GM18873 (cell line): Measurements from ENCODE around the gene SKAP2.

Experiments used
- ATAC-seq: cut with Tn5 transposase; IDR thresholded peaks from one replicate; pipeline ENCODE4 v1.9.1; 2021; ENCODE audit warnings: mild to moderate bottlenecking, moderate library complexity, moderate number of reproducible peaks; ENCODE audit not compliant: unreplicated experiment, low FRiP score

The SKAP2 gene, protein sequence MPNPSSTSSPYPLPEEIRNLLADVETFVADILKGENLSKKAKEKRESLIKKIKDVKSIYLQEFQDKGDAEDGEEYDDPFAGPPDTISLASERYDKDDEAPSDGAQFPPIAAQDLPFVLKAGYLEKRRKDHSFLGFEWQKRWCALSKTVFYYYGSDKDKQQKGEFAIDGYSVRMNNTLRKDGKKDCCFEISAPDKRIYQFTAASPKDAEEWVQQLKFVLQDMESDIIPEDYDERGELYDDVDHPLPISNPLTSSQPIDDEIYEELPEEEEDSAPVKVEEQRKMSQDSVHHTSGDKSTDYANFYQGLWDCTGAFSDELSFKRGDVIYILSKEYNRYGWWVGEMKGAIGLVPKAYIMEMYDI

DNA sequence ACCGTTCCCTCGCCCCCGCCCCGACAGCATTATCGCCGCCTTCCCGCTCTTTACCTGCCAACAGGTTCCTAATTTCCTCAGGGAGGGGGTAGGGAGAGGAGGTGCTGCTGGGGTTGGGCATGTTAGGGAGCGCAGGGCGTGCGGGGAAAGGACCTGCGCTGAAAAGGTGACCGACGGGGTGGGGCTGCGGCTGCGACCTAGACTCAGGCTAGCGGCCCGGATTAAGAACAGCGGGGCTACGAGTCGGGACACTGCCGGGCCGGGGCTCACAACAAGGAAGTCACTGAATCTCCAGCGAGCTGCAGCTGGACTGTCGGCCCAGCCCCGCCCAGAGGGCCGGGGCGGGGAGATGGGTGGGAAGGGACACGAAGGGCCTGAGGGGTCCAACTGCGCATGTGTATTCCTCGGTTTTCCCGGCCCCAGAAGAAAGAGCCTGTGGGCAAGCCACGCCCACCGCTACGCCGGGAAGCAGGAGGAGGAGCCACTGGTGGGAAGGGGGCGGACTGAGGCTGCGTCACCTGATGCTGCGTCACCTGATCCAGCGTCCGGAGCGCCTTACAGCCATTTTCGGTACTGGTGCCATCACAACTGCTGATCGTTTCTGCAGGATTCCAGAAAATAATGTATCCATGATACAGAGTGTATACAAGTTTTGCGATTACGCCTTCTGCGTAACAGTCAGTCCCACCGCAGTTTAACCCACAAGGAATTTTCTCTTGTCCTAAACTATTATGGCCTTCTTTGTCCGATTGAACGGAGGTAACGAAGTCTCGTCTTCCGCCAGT, at the start of gene SKAP2:
Gene SKAP2 (minus strand): TSS at position 282 of the 785 bp plus-strand sequence. CDS start 161 bp downstream, at position 121.
- peak; percentile 84 for ATAC-seq

DNA sequence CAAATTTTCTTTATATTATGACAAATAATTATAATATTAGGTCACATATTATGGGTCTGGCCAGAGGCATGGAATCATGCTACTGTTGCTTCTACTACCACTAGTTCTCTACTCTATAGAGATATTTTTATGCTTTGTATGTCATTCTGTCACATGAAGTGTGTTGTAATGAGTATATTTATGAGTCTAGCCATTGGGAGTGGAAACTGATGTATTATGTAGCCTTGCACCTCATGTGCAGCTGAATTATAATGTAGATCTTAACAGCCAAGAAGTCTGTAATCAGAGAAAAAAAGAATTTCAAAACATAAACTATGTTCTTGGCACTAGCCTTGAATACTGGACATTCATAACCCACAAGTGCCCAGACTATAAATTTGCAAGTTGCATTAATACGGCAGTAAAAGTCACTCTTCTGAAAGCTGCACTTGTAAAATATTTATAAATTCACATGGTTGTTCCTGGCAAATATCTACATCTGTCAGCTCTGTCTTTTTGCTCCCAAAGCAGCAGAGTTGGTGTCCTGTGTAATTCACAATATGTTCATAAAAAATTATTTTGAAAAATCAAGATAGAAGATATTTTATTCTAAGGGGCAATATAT, 48.6 kb upstream of the SKAP2 start:
- no peak for ATAC-seq

DNA sequence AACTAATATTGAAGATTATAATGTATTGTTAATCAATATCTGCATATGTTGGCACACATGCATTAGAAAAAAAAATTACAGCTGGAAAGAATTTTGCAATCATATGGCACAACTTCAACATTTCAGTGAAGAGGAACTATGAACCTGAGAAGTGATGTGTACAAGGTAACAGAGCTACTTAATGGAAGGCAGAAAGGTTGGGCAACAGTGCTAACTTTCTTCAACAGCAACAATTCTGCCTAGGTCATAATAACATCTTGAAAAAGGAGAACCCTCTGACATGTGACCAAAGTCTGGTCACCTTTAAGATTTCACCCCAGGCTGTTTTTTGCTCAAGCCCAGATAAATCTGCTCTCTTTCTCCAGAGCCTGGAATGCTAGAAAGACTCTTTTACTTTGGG, 47.9 kb upstream of the SKAP2 start:
- no peak for ATAC-seq

DNA sequence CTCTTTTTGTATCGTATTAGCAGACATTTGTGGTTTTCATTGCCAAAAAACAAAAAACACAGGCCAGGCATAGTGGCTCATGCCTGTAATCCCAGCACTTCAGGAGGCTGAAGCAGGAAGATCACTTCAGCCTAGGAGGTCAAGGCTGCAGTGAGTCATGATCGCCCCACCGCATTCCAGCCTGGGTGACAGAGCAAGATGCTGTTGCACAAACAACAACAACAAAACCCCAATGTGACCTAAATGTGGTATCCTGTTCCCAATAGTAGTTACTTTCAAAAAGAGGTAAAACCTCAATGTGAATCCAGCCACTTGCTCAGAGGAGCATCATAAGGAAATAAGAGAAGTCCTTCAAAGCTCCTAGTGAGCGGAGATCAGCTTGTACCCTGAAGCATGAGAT, 45.8 kb upstream of the SKAP2 start:
- no peak for ATAC-seq

DNA sequence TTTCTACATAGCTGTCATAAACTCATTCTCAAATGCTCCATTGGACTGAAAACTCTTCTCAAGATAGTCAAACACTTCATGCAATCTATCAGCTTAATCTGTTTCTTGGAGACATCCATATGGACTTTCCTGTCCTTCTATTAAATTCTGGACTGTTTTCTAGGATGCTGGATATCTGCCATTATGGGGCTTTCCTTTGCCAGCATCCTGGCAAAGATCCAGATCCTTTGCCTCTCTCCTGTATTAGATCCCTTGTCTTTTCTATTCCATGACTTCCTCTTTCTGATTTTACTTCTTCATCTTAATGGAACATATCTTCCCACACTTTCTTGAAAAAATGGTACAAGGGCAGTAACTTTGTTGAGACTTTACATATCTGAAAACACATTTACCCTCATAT, 35.9 kb upstream of the SKAP2 start:
- ATAC-seq, result no peak

DNA sequence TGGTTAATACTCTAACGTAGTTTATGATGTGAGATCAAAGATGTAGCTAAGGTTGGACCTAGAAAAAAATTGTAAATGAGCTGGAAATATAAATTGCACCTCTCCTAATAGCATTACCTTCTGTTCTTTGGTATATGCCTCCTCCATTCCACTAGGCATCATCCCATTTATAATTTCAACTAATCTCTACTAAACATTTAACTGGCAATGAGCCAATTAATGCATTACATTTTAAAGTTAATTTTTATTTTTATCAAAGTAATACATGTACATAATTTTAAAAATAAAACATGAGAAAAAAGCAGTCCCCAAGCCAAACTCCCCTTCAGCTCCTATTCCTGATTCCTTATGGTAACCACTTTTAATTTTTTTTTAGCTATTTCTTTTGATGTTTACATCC, 35.1 kb upstream of the SKAP2 start:
- no peak for ATAC-seq

DNA sequence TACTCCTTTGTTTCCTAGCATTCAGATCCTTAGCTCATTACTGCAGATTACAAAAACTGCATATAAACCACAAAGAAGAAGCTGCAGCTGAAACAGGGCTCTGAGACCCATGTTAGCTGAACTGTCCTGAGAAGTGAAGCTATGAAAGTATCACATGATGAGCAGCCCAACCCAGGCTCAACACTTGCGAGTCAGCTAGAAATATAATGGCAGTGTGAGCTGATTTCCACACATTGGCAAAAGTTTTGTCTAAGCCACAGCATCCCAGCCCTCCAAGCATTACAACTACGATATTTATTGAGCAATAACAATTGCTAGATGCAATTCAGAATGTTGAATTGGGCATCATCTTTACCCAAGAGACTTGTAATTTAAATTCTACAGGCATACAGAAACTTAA, 34.5 kb upstream of the SKAP2 start:
- ATAC-seq, result no peak

DNA sequence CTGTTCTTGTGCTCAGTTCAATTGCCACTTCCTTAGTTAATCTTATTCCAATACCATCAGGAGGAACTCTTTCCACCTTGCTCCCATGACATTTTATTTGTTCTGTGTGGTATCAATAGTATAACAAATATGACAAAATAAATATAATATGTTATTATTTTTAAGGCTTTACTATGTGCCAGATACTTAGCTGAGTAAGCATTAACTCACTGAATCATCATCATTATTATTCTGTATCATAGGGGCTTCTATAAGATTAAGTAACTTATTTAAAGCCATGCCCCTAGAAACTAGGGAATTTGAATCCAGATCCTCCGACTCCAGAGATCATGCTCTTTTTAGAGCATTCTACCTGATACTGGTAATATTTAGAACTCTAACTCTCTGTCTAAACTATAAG, 33.5 kb upstream of the SKAP2 start:
- ATAC-seq, result no peak

DNA sequence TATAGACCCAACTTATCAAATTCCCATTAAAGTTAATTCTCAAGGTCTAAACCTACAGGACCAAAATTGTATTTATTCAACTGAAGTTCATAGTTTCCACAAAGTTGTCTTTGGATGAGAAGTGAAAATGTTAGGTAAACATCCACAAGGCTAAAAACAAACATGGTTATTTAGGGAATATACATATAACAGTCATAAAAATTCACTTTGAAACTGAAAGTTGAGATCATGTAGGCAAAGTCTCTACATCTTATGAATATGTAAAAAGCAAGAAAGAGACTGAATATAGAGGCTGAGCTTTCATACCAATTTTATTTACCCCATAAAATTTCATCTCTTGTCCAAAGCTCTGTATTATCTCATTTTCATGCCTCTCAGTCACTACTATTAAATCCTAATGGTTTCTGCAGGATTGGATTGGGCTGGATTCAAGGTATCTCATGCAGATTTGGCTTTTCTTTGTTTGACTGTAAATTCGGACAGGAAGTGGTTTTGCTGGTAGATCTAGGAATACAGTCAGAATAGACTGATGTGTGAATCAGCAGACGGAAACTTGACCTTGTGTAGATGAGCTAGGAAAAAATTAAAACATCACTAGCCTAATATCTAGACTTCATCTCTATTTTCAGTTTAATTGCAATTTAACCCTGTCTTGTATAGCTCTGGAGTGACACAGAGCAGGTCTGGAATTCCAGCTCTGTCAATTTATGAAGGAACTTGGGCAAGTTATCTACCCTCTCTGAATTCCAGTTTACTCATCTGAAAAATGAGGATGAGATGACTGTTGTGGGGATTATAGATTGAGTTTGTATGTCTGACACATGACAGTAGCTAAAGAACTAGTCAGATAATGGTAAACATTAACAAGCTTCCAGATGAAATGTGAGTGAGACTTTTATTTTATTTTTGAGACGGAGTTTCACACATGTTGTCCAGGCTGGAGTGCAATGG, 27.3 kb upstream of the SKAP2 start:
- ATAC-seq, result no peak

DNA sequence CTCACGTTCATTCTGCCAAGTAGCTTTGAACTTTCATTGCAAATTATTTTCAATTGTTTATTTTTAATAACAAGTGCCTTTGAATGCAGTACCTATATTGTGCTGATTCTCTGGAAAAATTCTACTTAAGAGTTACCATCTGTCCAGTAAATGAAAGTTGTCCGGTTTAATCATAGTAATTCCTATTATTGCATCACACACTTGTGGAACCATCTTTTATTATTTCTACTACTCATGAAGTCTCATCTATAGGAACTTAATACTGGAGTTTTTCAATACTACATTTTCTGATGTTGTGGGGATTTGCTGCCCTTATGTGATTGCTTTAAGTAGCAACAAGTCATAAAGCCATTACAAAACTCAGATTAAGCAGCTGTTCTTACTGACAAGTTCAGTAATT, 16.5 kb upstream of the SKAP2 start:
- no peak for ATAC-seq

DNA sequence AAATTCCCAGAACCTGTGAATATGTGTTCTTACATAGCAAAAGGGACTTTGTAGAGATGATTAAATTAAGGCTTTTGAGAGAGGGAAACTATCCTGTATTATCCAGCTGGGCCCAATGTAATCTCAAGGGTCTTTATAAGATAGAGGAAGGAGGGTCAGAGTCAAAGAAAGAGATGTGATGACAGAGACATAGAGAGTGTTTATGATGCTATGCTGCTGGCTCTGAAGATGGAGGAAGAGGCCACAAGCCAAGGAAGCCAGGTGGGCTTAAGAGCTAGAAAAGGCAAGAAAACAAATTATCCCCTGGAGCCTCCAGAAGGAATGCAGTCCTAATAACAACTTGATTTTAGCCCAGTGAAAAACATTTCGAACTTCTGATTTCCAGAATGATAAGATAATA, 15.3 kb upstream of the SKAP2 start:
- ATAC-seq, result no peak

DNA sequence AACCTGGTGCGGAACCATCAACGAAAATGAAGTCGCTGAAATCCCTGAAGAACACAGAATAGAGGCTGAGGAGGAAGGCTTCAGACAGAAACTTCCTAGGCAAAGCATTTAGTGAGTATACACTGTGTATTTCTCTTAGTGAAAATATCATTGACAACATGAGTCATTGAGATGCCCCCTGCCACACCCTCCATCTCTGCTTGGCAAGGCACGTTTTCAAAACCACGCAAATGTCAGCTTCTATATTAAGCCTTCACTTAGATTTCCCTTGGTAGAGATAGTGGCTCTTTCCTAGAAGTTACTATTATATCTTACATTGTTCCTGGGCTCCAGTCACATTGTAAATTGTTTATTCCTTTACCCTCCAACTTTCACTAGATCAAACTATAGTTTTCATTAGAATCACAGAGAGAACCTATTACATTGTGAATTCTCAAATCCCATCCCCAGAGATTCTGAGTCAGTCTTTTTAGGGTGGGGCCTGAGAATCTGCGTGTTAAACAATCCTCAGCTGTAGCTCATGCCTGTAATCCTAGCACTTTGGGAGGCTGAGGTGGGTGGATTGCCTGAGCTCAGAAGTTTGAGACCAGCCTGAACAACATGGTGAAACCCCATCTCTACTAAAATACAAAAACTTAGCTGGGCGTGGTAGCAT, 4.6 kb upstream of the SKAP2 start:
- no peak for ATAC-seq

DNA sequence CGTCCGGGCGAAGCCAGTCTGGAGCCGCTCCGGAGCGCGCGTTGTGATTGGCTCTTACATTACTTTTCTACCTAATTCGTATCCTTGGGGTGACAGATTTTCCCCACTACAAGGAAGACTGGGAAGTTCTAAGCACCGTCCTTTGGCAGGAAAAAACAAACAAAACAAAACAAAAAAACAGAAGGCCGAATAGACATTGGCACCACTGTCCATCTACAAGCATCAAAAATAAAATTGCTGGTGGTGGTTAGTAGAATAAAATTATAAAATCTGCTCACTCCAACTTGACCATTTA, 651 bp upstream of the SKAP2 start:
- ATAC-seq, result peak; percentile 34

DNA sequence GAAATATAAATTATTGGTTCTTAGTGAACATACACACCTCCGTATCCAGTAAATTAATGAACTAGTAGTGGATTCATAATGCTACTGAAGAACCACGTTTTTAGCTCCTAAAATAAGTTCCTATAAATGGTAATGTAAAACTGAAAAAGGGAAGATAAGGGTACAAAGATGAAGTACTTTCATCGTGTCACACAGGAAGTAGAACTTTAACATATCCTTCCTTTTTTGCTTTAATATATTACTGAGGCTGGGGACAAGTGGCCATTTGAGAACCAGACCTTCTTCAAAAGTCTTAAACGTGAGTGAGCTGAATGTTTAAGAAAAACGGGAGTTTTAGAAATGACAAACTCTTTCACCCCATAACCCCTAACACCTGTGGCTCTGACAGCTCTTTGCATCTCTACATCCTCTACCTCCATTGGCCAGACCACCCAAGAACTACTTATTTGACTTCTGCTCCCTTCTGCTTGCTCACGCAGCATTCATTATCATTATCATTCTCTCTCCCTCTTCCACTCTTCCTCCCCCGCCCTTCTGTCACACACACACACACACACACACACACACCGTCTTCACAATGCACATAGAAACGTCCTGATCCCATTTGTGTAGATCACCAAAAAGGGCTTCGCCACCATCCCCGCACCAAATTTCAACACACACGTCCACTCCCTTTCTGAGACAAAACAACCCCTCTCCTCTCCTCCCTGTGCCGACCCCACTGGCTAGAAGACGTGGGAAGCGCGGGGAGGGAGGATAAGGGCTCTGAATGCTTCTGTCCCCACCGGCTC, 677 bp downstream of the SKAP2 start:
- peak; percentile 31 for ATAC-seq

DNA sequence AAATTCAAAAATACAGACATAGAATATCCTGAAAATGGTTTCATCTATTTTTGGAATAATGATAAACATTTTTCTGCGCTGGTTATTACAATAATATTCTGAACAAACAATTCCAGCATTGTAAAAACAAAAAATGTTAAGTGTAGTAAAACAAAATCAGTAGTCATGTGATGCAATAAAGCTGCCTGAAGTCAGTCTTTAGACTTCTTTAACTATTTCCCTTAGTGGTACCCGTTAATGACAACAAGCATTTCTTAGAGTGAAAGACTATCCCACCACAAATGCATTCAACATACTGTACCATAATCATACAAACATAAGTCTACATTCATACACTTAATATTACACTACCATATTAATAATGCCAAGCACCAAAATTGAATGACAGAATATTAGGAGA, 1.6 kb downstream of the SKAP2 start:
- no peak for ATAC-seq

DNA sequence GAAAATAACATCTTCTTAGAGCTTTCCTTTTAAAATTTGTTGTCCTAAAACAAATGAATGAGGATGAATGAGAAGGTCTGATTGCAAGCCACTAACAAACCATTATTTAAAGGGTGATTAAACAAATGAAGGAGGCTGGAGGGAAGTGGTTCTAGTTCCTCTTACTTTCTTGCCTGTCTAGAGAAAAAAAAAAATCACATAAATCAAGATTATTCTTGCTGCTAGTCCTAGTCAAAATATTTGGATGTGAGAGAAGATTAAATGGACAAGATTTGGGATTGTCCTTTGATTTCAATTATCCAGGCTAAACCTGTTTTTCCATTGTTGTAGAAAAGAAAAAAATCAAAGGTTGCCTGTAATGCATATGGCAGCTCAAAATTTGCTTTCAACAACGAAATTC, 3.3 kb downstream of the SKAP2 start:
- no peak for ATAC-seq

DNA sequence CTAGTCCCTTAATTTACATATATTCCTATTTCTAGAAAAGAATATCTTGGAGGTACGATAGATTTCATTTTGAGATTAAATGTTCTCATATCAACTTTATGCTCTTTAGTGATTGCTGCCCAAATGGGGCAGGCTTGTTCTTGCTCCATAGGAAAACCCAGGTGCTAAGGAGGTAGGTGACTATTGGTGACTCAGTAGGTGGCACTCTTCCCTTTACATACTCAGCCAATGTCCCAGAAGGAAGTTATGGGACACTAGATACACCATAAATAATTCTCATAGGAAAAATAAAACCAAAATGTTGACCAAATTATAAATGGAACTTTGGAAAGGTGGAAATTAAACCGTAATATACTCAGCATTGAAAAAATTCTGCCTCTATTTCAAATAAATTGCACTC, 4.0 kb downstream of the SKAP2 start:
- no peak for ATAC-seq

DNA sequence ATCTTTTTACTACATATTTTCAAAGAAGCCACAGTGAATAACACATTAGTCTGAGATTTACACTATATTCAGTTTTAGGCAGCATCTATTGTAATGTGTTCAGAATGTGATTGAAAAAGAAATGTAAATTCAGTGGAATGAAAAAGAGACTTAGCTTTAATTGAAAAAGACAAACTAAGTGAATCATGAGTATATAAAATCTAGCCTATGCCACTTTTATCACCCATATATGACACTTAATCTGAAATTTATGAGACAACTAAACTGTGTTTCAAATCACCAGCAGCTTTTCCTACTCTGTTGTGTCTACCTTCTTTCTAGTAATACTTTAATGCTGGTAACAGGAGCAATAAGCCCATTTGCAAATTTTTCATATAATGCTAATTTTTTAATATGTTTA, 4.7 kb downstream of the SKAP2 start:
- no peak for ATAC-seq

DNA sequence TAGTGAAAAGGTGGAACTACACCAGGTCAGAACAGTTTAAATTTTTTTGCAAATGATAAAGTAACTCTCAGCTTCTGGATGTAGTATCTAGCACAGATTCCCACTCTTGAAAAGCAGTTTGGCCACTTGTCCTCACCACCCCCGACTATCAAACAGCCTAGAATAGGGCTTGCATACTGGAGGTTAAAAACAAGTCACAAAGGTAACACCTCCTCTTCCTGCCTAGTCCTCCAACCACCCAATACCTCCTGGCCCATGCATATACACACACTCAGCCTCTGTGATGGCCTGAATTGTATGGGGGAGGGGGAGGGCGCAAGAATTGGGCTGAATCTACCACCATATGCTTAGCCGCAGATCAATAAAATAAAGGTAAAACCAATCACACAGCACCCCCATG, 5.7 kb downstream of the SKAP2 start:
- no peak for ATAC-seq
